ENCODE data around the gene WNT2. TPM values are rescaled to one million over a fixed set of nuclear protein-coding genes. Genes with fewer than 3 reads are reported as not detected.

Gene WNT2
- polyA plus RNA-seq, 1 experiment = 8.4 TPM

DNA sequence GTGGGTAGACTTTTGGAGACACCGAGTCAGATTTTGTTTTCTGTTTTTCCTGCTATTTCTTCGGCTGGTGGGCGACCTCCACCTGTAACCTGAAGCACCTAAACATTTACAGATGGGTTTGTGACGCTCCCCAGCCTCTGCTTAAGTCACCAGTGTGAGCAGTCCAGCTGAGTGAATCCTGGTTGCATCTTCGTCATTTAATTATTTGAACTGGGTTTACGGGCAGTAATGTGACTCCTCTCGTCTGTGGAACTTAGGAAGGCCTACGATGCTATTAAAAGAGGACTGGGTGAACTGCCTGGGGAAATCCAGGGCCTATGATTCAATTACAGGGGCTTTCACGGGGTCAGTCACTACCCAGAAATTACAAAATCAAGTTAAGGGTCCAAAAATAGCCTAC is 52.5 kb downstream of the WNT2 start:
- ChIA-PET POLR2A (no interaction called here), CTCF (interaction anchor here (1.2 kb wide), 1 partner anchor 10 kb away, joined by 3 read pairs; no protein-coding TSS in a partner anchor)
- DNase-seq (ENCODE audit: low read depth) = peak; percentile 73
- H3K4me3 ChIP-seq (ENCODE audit: low read depth, low read length) = no peak overlapping the region
- H3K27me3 ChIP-seq (ENCODE audit: control insufficient read depth, insufficient read depth, low read length) = no peaks in the 10 kb centered on the region
- no peak for TF ChIP-seq CTCF (IDR thresholded peaks at IDR 0.05; ENCODE audit: insufficient read depth, low read depth, low read length)
- no peaks in the 10 kb centered on the region for H3K36me3 ChIP-seq (ENCODE audit: control insufficient read depth, insufficient read depth, low read length)

GRCh38 chr7:117269886-117270285 is 53.0 kb downstream of the WNT2 start:
- Histone ChIP-seq H3K4me3 (ENCODE audit: low read depth, low read length) (no peak overlapping the region), H3K36me3 (ENCODE audit: control insufficient read depth, insufficient read depth, low read length) (no peaks in the 10 kb centered on the region), H3K27me3 (ENCODE audit: control insufficient read depth, insufficient read depth, low read length) (no peaks in the 10 kb centered on the region)
- TF ChIP-seq CTCF (IDR thresholded peaks at IDR 0.05; ENCODE audit: insufficient read depth, low read depth, low read length) = no peak
- DNase-seq (ENCODE audit: low read depth) = peak; percentile 89
- ChIA-PET POLR2A (no interaction called here), CTCF (no interaction called here)

- ChIA-PET POLR2A (no interaction called here), CTCF (no interaction called here)
- no peak for TF ChIP-seq CTCF (IDR thresholded peaks at IDR 0.05; ENCODE audit: insufficient read depth, low read depth, low read length)
- DNase-seq (ENCODE audit: low read depth) = peak; percentile 93
- Histone ChIP-seq H3K27me3 (ENCODE audit: control insufficient read depth, insufficient read depth, low read length) (no peaks in the 10 kb centered on the region), H3K4me3 (ENCODE audit: low read depth, low read length) (no peak overlapping the region), H3K36me3 (ENCODE audit: control insufficient read depth, insufficient read depth, low read length) (no peaks in the 10 kb centered on the region)
These were observed 53.4 kb downstream of the WNT2 start for GRCh38 chr7:117269417-117269816.

DNA sequence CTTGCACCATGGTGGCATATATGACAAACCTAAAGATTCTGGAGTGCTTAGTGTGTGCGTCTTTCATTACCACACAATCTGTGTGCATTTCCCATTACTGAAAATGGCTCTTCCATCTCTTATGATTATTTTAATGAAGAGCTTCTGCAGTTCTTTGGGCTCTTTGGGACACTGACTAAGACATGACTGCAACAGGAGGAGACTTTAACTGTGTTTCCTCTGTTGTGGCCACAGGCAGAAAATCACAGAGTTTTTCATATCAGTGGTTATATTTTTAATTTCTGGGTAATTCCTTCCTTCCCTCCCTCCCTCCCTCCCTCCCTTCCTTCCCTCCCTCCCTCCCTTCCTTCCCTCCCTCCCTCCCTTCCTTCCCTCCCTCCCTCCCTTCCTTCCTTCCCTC is 58.1 kb downstream of the WNT2 start:
- no peaks in the 10 kb centered on the region for H3K36me3 ChIP-seq (ENCODE audit: control insufficient read depth, insufficient read depth, low read length)
- ChIA-PET CTCF (interaction anchor here (1.3 kb wide), 1 partner anchor 52 kb away, joined by 4 read pairs; no protein-coding TSS in a partner anchor), POLR2A (no interaction called here)
- no peaks in the 10 kb centered on the region for H3K27me3 ChIP-seq (ENCODE audit: control insufficient read depth, insufficient read depth, low read length)
- TF ChIP-seq CTCF (IDR thresholded peaks at IDR 0.05; ENCODE audit: insufficient read depth, low read depth, low read length) = no peak
- DNase-seq (ENCODE audit: low read depth) = no peak
- H3K4me3 ChIP-seq (ENCODE audit: low read depth, low read length) = no peak overlapping the region

- no peak overlapping the region for H3K4me3 ChIP-seq (ENCODE audit: low read depth, low read length)
- no peaks in the 10 kb centered on the region for H3K36me3 ChIP-seq (ENCODE audit: control insufficient read depth, insufficient read depth, low read length)
- ChIA-PET CTCF (interaction anchor here (1.5 kb wide), 1 partner anchor 11 kb away, joined by 5 read pairs; no protein-coding TSS in a partner anchor), POLR2A (no interaction called here)
- H3K27me3 ChIP-seq (ENCODE audit: control insufficient read depth, insufficient read depth, low read length) = no peaks in the 10 kb centered on the region
- DNase-seq (ENCODE audit: low read depth) = no peak
- no peak for TF ChIP-seq CTCF (IDR thresholded peaks at IDR 0.05; ENCODE audit: insufficient read depth, low read depth, low read length)
These were observed 60.3 kb downstream of the WNT2 start for GRCh38 chr7:117262546-117262945.

Data from BJ (cell line).